Panc1 (cell line): ENCODE results near the gene MNX1. TPM values are rescaled to one million over a fixed set of nuclear protein-coding genes. Genes with fewer than 3 reads are reported as not detected.

Experiments
- ATAC-seq: fragments of 200-7000 bp; cut with Tn5 transposase; 2 replicates; pipeline ENCODE4 v1.9.1; 2020; ENCODE audit warnings: mild to moderate bottlenecking, moderate library complexity
- BruUV-seq: library from RNA; stranded (reverse); fragments of 400-500 nt; replicated peaks from 2 replicates; lab custom pipeline; 2021; lab: Mats Ljungman, UMichigan
- CTCF ChIA-PET: fragments of 300-600 bp; sonication (Branson Sonifier 250); formaldehyde crosslinking; loops from one replicate; lab custom pipeline; 2022; ENCODE audit warnings: antibody characterized with exemption; lab: Charles Lee
- POLR2A ChIA-PET: fragments of 300-600 bp; sonication (Branson Sonifier 250); formaldehyde crosslinking; loops from one replicate; lab custom pipeline; 2022; ENCODE audit warnings: antibody characterized with exemption; lab: Charles Lee
- DNase-seq: peaks from one replicate; pipeline ENCODE4 v3.0.0-alpha.2; 2010; ENCODE audit warnings: low read depth, low spot score
- H3K27ac ChIP-seq: 2 replicates; pipeline ENCODE4 v1.5.1; 2011; ENCODE audit warnings: mild to moderate bottlenecking, low read length, inconsistent platforms
- H3K27me3 ChIP-seq: fragments of 200-500 bp; sonication (Bioruptor generic); 2 replicates; pipeline ENCODE4 v1.6.0; 2014; ENCODE audit warnings: low read length, inconsistent platforms; ENCODE audit not compliant: control insufficient read depth, insufficient read depth
- H3K36me3 ChIP-seq: fragments of 200-500 bp; sonication (Bioruptor generic); 2 replicates; pipeline ENCODE4 v1.5.1; 2014; ENCODE audit warnings: inconsistent platforms, mild to moderate bottlenecking, low read length, moderate library complexity; ENCODE audit not compliant: control insufficient read depth, insufficient read depth
- H3K4me1 ChIP-seq: 2 replicates; pipeline ENCODE4 v1.5.1; 2011; ENCODE audit warnings: inconsistent platforms, mild to moderate bottlenecking, low read length, moderate library complexity; ENCODE audit not compliant: control insufficient read depth, insufficient read depth
- H3K4me3 ChIP-seq, 2 experiments: 2 replicates each; pipeline ENCODE4 v1.5.1; 2011 to 2012; ENCODE audit warnings: low read depth in 2 of 2, low read length in 2 of 2, mild to moderate bottlenecking in 2 of 2, inconsistent platforms in 1 of 2, moderate library complexity in 1 of 2
- H3K9me3 ChIP-seq: fragments of 200-500 bp; sonication (Bioruptor generic); 2 replicates; pipeline ENCODE4 v1.5.1; 2014; ENCODE audit warnings: low read depth, mild to moderate bottlenecking, inconsistent platforms, low read length, moderate library complexity; ENCODE audit not compliant: control insufficient read depth, insufficient read depth
- CTCF ChIP-seq: fragments of 450-650 bp; IDR thresholded peaks from 2 replicates; pipeline ENCODE4 v1.5.1; 2017; ENCODE audit warnings: mild to moderate bottlenecking
- POLR2AphosphoS5 ChIP-seq: IDR thresholded peaks from 2 replicates; pipeline ENCODE4 v1.6.1; 2012; ENCODE audit warnings: mild to moderate bottlenecking, low read depth, low read length, moderate library complexity
- REST ChIP-seq, 2 experiments: IDR thresholded peaks; 2 replicates each; pipeline ENCODE4 v1.6.1; 2011 to 2012; ENCODE audit warnings: low read depth in 2 of 2, control low read depth in 1 of 2, low read length in 1 of 2, mild to moderate bottlenecking in 1 of 2, moderate library complexity in 1 of 2; ENCODE audit not compliant: insufficient read depth in 1 of 2
- SIN3A ChIP-seq: IDR thresholded peaks from 2 replicates; pipeline ENCODE4 v1.6.1; 2012; ENCODE audit warnings: low read depth, mild to moderate bottlenecking, low read length, moderate library complexity, borderline replicate concordance; ENCODE audit not compliant: insufficient read depth
- TCF7L2 ChIP-seq: IDR thresholded peaks from 2 replicates; pipeline ENCODE4 v1.6.1; 2011; ENCODE audit warnings: mild to moderate bottlenecking, low read depth, low read length, inconsistent platforms
- in situ Hi-C: cut with HindIII; loops from 2 replicates; pipeline ENCODE4 v1.10.0; 2016; ENCODE audit warnings: low sequenced_read_pairs, low pct_unique_long_range_greater_than_20kb
- intact Hi-C: fragments of 100-400 bp; cut with micrococcal nuclease; formaldehyde crosslinking; loops from one replicate; pipeline ENCODE4 v1.10.0; 2022; ENCODE audit not compliant: unreplicated experiment
- total RNA-seq: library from RNA; stranded (reverse); gene quantifications from one replicate; pipeline ENCODE4 v1.2.1, GENCODE V29; 2021; ENCODE audit not compliant: unreplicated experiment

The MNX1 gene
- total RNA-seq, 1 experiment from 2014 or later, result 3.6 TPM

GRCh38 chr7:156962897-156963296 is 47.6 kb downstream of the MNX1 start:
- ATAC-seq (no peak), DNase-seq (no peak)
- POLR2A ChIA-PET, result interaction anchor here (0.7 kb wide), 1 partner anchor 166 kb away, joined by 4 read pairs; no protein-coding TSS in a partner anchor
- intact Hi-C loops, result no loop called here
- in situ Hi-C loops, result no loop called here
- Histone ChIP-seq H3K4me3 (no peak overlapping the region), H3K27ac (no peak overlapping the region), H3K36me3 (peaks cover 33% of the 10 kb centered on the region), H3K27me3 (no peaks in the 10 kb centered on the region), H3K9me3 (no peaks in the 10 kb centered on the region), H3K4me1 (no peaks in the 10 kb centered on the region)
- CTCF ChIA-PET, result no interaction called here
- no TSS peak for BruUV-seq
- no peak for TF ChIP-seq REST (IDR thresholded peaks at IDR 0.05; ENCODE audit: insufficient read depth in 1 of 2, low read depth in 2 of 2, low read length in 1 of 2)
- TF ChIP-seq POLR2AphosphoS5, result no peak
- no peak for TF ChIP-seq SIN3A
- no peak for TF ChIP-seq CTCF

- intact Hi-C loops, result no loop called here
These were observed 48.3 kb downstream of the MNX1 start for GRCh38 chr7:156962145-156962544.

More at GRCh38 chr7:156962145-156962544, 48.3 kb downstream of the MNX1 start:
- no peak for TF ChIP-seq POLR2AphosphoS5
- no peak for TF ChIP-seq SIN3A
- no peak for TF ChIP-seq TCF7L2
- TF ChIP-seq REST (IDR thresholded peaks at IDR 0.05; ENCODE audit: insufficient read depth in 1 of 2, low read depth in 2 of 2, low read length in 1 of 2), result no peak
- TF ChIP-seq CTCF, result no peak
- H3K27ac ChIP-seq, result no peak overlapping the region
- ChIA-PET POLR2A (interaction anchor here (0.7 kb wide), 1 partner anchor 166 kb away, joined by 4 read pairs; no protein-coding TSS in a partner anchor), CTCF (no interaction called here)
- no peaks in the 10 kb centered on the region for H3K4me1 ChIP-seq
- DNase-seq, result no peak
- no TSS peak for BruUV-seq
- no peak overlapping the region for H3K4me3 ChIP-seq
- no peaks in the 10 kb centered on the region for H3K9me3 ChIP-seq
- ATAC-seq, result no peak
- H3K27me3 ChIP-seq, result no peaks in the 10 kb centered on the region
- in situ Hi-C loops, result no loop called here
- peaks cover 35% of the 10 kb centered on the region for H3K36me3 ChIP-seq
